WERI-Rb-1 (cell line): Measurements from ENCODE around the gene PIM3.

Experiments
- DNase-seq: peaks from one replicate; pipeline ENCODE4 v3.0.0-alpha.2; 2020
- H3K27ac ChIP-seq: fragments of 250-450 bp; sonication (Bioruptor Pico); 2 replicates; pipeline ENCODE4 v1.5.1; 2020; ENCODE audit warnings: mild to moderate bottlenecking, moderate library complexity
- H3K27me3 ChIP-seq: fragments of 250-450 bp; sonication (Bioruptor Pico); 2 replicates; pipeline ENCODE4 v1.5.1; 2021; ENCODE audit warnings: mild to moderate bottlenecking, low read depth, moderate library complexity; ENCODE audit not compliant: insufficient read depth, severe bottlenecking
- H3K36me3 ChIP-seq: fragments of 250-450 bp; sonication (Bioruptor Pico); 2 replicates; pipeline ENCODE4 v1.5.1; 2020; ENCODE audit warnings: mild to moderate bottlenecking, moderate library complexity
- H3K4me3 ChIP-seq: 2 replicates; pipeline ENCODE4 v1.5.1; 2011; ENCODE audit warnings: low read depth, mild to moderate bottlenecking, control low read depth, low read length
- H3K9me3 ChIP-seq: fragments of 250-450 bp; sonication (Bioruptor Pico); 2 replicates; pipeline ENCODE4 v1.5.1; 2021; ENCODE audit warnings: mild to moderate bottlenecking, moderate library complexity; ENCODE audit not compliant: severe bottlenecking
- TF ChIP-seq, protein P1 (sequence below): IDR thresholded peaks from 2 replicates; pipeline ENCODE4 v1.5.1; 2011; ENCODE audit warnings: low read depth, mild to moderate bottlenecking, control low read depth, inconsistent platforms, low read length

Gene PIM3

DNA sequence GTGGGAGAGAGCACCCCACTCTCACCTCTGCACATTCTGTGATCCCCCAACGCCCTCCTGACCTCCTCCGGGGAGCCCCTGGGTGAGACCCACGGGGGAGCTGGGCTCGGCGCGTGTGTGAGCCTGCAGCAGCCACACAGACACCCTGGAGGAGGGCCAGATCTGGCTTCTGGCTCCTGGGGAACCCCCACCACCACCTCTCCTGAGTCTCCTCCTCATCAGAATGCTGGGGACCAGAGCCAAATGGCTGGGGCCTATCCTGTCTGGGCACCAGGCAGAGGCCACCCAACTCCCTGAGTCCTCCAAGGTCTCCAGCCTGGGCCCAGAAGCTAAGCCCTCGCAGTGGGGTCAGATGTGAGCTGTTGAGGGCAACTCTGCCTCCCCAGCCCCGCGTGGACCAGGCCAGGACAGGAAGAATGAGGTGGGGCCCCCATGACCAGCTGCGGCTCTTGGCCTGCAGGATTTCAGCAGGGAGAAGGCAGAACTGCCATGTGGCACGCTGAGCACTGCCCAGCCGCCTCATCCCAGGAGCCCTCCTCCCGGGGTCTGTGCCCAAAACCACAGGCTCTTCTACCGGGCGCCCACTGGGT, 5.5 kb upstream of the PIM3 start:
- TF ChIP-seq, protein P1, sequence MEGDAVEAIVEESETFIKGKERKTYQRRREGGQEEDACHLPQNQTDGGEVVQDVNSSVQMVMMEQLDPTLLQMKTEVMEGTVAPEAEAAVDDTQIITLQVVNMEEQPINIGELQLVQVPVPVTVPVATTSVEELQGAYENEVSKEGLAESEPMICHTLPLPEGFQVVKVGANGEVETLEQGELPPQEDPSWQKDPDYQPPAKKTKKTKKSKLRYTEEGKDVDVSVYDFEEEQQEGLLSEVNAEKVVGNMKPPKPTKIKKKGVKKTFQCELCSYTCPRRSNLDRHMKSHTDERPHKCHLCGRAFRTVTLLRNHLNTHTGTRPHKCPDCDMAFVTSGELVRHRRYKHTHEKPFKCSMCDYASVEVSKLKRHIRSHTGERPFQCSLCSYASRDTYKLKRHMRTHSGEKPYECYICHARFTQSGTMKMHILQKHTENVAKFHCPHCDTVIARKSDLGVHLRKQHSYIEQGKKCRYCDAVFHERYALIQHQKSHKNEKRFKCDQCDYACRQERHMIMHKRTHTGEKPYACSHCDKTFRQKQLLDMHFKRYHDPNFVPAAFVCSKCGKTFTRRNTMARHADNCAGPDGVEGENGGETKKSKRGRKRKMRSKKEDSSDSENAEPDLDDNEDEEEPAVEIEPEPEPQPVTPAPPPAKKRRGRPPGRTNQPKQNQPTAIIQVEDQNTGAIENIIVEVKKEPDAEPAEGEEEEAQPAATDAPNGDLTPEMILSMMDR: no peak
- Histone ChIP-seq H3K9me3 (no peaks in the 10 kb centered on the region), H3K27me3 (no peaks in the 10 kb centered on the region), H3K36me3 (no peaks in the 10 kb centered on the region), H3K4me3 (no peak overlapping the region), H3K27ac (no peak overlapping the region)
- DNase-seq: no peak

DNA sequence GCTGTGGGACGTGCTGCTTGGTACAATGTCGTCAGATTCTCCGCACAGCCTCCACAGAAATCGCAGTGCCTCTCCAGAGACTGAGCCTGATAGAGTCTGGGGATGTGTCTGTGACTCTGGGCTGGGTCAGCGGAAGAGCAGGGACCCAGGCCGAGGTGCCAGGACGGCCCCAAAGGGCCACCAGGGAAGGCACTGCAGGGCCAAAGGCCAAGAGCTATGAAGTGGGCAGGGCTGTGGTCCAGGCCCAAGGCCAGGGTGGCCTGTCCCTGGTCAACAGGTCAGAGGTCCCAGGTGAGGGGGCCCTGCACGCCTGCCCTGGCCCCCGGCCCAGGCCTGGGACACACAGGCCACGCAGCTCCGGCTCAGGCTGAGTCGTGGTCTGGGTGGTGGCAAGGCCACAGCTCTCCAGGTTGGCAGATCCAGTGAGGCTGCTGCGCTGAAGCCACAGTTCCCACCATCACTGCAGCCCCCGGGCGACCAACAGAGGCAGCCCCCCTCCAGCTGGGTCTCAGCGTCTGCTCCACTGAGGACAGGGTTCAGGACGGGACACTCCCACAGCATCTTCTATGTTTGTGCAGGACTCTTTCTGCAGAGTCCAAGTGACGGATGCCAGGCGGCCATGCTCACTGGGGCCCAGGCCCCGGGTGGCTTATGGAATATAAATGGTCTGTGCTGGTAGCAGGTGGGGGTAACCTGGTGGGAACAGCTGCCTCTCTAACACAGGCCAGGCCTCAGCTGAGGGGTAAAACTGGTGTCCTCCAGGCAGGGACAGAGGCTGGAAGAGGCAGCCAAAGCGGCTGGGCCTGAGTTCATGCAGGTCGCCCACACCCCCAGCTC, 4.8 kb upstream of the PIM3 start:
- Histone ChIP-seq H3K27ac (no peak overlapping the region), H3K9me3 (no peaks in the 10 kb centered on the region), H3K4me3 (no peak overlapping the region), H3K36me3 (no peaks in the 10 kb centered on the region), H3K27me3 (no peaks in the 10 kb centered on the region)
- TF ChIP-seq, protein P1: no peak
- no peak for DNase-seq

GRCh38 chr22:49956418-49956770, 4.2 kb upstream of the PIM3 start:
- Histone ChIP-seq H3K4me3 (no peak overlapping the region), H3K9me3 (no peaks in the 10 kb centered on the region), H3K27me3 (no peaks in the 10 kb centered on the region), H3K36me3 (peaks cover under 1% of the 10 kb centered on the region), H3K27ac (no peak overlapping the region)
- no peak for DNase-seq
- TF ChIP-seq, protein P1: no peak

DNA sequence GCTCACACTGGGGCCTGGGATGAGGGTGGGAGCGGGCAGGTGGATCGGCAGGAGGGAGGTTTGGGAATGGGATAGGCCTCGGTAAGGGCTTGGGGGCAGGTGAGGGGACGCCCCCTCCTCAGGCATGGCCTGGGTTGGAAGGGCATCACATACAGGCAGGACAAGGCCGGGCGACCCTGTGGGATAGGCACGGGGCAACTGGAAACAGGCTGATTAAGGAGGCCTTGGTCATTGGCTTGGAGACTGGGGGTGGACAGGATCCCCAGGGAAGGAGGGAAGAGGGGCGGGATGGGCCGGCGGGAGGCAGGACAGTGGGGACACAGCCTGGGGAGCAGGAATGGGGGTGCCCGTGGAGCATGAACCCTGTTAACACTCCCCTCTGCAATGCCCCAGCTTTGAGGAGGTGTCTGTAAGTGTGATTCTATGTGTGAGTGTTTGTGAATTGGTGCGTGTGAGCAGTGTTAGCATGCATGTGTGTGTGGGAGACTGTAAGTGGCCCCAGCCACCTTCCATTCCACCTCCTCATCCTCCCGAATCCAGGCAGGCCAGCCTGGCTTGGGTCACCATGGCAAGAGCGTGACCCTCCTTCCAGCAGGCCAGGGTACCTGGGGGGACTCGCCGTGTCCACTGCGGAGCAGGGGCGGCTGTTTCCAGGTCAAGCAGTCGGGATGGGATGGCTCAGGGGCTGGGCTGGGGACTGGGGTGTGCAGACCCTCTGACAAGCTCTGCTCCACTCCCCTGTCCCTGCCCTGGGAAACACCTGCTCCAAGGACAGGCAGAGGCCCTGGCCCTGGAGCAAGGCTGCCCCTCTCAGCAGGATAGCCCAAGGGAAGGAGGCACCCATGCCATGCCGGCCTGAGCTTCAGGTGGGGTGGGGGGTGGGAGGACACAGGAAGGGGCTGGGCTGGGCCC, 3.4 kb upstream of the PIM3 start:
- H3K27ac ChIP-seq: no peak overlapping the region
- no peaks in the 10 kb centered on the region for H3K27me3 ChIP-seq
- peaks cover 7% of the 10 kb centered on the region for H3K36me3 ChIP-seq
- TF ChIP-seq, protein P1: no peak
- DNase-seq: no peak
- no peaks in the 10 kb centered on the region for H3K9me3 ChIP-seq
- no peak overlapping the region for H3K4me3 ChIP-seq

DNA sequence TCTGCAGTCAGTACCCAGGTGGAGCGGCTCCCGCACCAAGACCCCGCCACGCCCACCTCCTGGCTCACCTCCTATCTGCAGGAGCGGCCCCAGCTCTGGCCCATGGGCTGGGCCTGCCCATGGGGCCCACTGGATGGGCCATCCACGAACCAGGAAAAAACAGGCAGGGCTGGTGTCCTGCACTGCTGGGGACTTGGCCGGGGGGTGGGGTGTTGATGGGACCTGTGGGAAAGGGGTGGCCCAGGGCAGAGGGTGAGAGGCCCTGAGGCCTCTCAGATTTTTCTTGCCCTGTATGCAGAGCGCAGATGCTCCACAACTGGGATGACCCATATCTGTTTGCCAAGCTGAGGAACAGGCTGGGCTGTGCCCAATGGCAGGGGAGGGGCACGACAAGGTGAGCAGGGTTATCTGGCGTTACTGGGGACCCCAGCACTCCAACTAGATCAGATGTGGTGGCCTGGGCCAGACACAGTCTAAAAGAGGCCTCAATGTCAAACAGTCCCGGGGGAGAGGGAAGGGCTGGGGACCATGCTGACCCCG, 2.7 kb upstream of the PIM3 start:
- H3K27ac ChIP-seq: no peak overlapping the region
- TF ChIP-seq, protein P1: no peak
- H3K27me3 ChIP-seq: no peaks in the 10 kb centered on the region
- H3K9me3 ChIP-seq: no peaks in the 10 kb centered on the region
- DNase-seq: no peak
- H3K4me3 ChIP-seq: no peak overlapping the region
- H3K36me3 ChIP-seq: peaks cover 13% of the 10 kb centered on the region
